Natural killer cell (primary cell): ENCODE results near the gene CKB. TPM values are rescaled to one million over a fixed set of nuclear protein-coding genes. Genes with fewer than 3 reads are reported as not detected.

Source experiments
- ATAC-seq, 3 donors: fragments of 150-1000 bp in 2 of 3; fragments of 200-7000 bp in 1 of 3; cut with Tn5 transposase; 1 replicate in 1 of 3; 2 replicates in 2 of 3; pipeline ENCODE4 v1.10.0; 2021; ENCODE audit warnings: mild to moderate bottlenecking in 2 of 3, moderate library complexity in 2 of 3
- DNase-seq, 2 donors: peaks; one replicate each; pipeline versions ENCODE4 v3.0.0 to v3.0.0-alpha.2; 2013 to 2021; ENCODE audit warnings: mixed read lengths in 1 of 2
- H3K27ac ChIP-seq: one replicate; pipeline ENCODE4 v1.5.1; 2013; ENCODE audit warnings: mild to moderate bottlenecking, low read length
- H3K27me3 ChIP-seq: one replicate; pipeline ENCODE4 v1.6.1; 2013; ENCODE audit warnings: low read length; ENCODE audit not compliant: control insufficient read depth, insufficient read depth
- H3K36me3 ChIP-seq: one replicate; pipeline ENCODE4 v1.6.1; 2013; ENCODE audit warnings: low read length; ENCODE audit not compliant: control insufficient read depth, insufficient read depth
- H3K4me1 ChIP-seq: one replicate; pipeline ENCODE4 v1.6.1; 2013; ENCODE audit warnings: low read length; ENCODE audit not compliant: control insufficient read depth, insufficient read depth
- H3K4me3 ChIP-seq: one replicate; pipeline ENCODE4 v1.5.1; 2013; ENCODE audit warnings: low read length
- H3K9me3 ChIP-seq: one replicate; pipeline ENCODE4 v1.6.1; 2013; ENCODE audit warnings: low read length; ENCODE audit not compliant: control insufficient read depth, insufficient read depth
- H3K27ac Mint-ChIP-seq, 2 donors: one replicate each; pipeline ENCODE4 v1.8.0; 2022; ENCODE audit warnings: mild to moderate bottlenecking in 2 of 2, mixed read lengths in 2 of 2, moderate library complexity in 1 of 2
- H3K27me3 Mint-ChIP-seq, 2 donors: one replicate each; pipeline ENCODE4 v1.8.0; 2022; ENCODE audit warnings: low read depth in 2 of 2, mixed read lengths in 2 of 2
- H3K36me3 Mint-ChIP-seq: one replicate; pipeline ENCODE4 v1.8.0; 2022; ENCODE audit warnings: mixed read lengths
- H3K4me1 Mint-ChIP-seq, 2 donors: one replicate each; pipeline ENCODE4 v1.8.0; 2022; ENCODE audit warnings: mixed read lengths in 2 of 2
- H3K4me3 Mint-ChIP-seq: one replicate; pipeline ENCODE4 v1.8.0; 2022; ENCODE audit warnings: mild to moderate bottlenecking, moderate library complexity, mixed read lengths
- H3K9me3 Mint-ChIP-seq, 2 donors: one replicate each; pipeline ENCODE4 v1.8.0; 2022; ENCODE audit warnings: mixed read lengths in 2 of 2
- WGBS: methylation state at CpG from one replicate; pipeline ENCODE4 v1.1.7; 2013; ENCODE audit warnings: missing lambda C conversion rate; ENCODE audit not compliant: insufficient coverage; 5-methylcytosine and 5-hydroxymethylcytosine counted together
- intact Hi-C: fragments of 100-400 bp; cut with micrococcal nuclease; formaldehyde crosslinking; loops from one replicate; pipeline ENCODE4 v1.14.2; 2022
- total RNA-seq, 4 donors: library from RNA; stranded (reverse); fragments of 120-200 nt in 1 of 4; gene quantifications; one replicate each; pipeline versions ENCODE4 v1.2.3 to v1.2.4, GENCODE V29; 2013 to 2022
- TF ChIP-seq, protein P1 (sequence below): fragments of 200-600 bp; IDR thresholded peaks from one replicate; pipeline ENCODE4 v1.8.0; 2022; ENCODE audit warnings: antibody characterized with exemption

The CKB gene
- total RNA-seq, 3 donors from 2014 or later (not counting 1 experiment from before 2014, with no cell fraction given): 4.0 to 37.4 (median 9.0) TPM

DNA sequence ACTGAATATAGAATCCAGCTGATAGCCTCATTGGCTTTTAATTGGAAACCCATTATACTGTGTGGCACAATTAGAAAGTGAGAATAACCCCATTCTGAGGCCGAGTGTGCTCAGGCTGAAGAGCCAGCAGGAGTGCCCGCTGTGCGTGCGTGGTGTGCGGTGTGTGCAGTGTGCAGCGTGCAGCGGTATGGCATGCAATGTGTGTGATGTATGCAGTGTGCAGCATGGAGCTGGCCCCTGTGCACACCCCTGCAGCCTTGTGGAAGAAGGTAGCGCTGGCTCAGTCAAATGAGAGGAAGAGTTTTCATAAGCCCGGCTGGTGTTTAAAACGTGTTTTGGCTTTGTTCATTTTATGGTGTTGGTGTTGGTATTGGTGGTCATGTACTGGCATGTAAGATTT lies 22.9 kb downstream of the CKB start:
- no peak for DNase-seq
- no peaks in the 10 kb centered on the region for H3K9me3 ChIP-seq
- no peak overlapping the region for H3K4me3 Mint-ChIP-seq
- no peaks in the 10 kb centered on the region for H3K36me3 Mint-ChIP-seq
- H3K4me1 ChIP-seq: no peaks in the 10 kb centered on the region
- intact Hi-C loops: loop anchor here (1.0 kb wide), 1 partner anchor 47 kb away; no protein-coding TSS in a partner anchor
- no peak overlapping the region for H3K4me3 ChIP-seq
- no peak overlapping the region for H3K27ac Mint-ChIP-seq
- no peaks in the 10 kb centered on the region for H3K27me3 Mint-ChIP-seq
- WGBS: 88% methylated on average over 9 of the region's 10 CpGs
- H3K36me3 ChIP-seq: peaks cover 53% of the 10 kb centered on the region
- no peaks in the 10 kb centered on the region for H3K27me3 ChIP-seq
- no peak overlapping the region for H3K27ac ChIP-seq
- no peaks in the 10 kb centered on the region for H3K9me3 Mint-ChIP-seq
- TF ChIP-seq, protein P1, sequence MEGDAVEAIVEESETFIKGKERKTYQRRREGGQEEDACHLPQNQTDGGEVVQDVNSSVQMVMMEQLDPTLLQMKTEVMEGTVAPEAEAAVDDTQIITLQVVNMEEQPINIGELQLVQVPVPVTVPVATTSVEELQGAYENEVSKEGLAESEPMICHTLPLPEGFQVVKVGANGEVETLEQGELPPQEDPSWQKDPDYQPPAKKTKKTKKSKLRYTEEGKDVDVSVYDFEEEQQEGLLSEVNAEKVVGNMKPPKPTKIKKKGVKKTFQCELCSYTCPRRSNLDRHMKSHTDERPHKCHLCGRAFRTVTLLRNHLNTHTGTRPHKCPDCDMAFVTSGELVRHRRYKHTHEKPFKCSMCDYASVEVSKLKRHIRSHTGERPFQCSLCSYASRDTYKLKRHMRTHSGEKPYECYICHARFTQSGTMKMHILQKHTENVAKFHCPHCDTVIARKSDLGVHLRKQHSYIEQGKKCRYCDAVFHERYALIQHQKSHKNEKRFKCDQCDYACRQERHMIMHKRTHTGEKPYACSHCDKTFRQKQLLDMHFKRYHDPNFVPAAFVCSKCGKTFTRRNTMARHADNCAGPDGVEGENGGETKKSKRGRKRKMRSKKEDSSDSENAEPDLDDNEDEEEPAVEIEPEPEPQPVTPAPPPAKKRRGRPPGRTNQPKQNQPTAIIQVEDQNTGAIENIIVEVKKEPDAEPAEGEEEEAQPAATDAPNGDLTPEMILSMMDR: no peak
- H3K4me1 Mint-ChIP-seq: peaks cover 9 to 16% of the 10 kb centered on the region in 2 donors
- peak in 1 of 3 donors; percentile 28 for ATAC-seq

DNA sequence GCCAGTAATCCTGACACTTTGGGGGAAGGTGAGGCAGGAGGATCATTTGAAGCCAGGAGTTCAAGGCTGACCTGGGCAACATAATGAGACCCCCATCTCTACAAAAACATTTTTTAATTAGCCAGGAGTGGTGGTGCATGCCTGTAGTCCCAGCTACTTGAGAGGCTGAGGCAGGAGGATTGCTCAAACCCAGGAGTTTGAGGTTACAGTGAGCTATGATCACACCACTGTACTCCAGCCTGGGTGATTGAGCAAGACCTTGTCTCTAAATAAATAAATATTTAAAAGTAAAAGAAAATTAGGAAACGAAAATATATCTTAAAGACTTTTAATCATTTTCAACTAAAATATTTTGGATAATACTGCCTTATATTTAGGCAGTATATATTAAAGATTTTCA lies 25.9 kb downstream of the CKB start:
- ATAC-seq (no peak), DNase-seq (no peak)
- Mint-ChIP-seq H3K27me3 (no peaks in the 10 kb centered on the region), H3K4me3 (no peak overlapping the region), H3K36me3 (peaks cover under 1% of the 10 kb centered on the region), H3K9me3 (no peaks in the 10 kb centered on the region), H3K4me1 (peaks cover 9 to 16% of the 10 kb centered on the region in 2 donors), H3K27ac (no peak overlapping the region)
- Histone ChIP-seq H3K27me3 (no peaks in the 10 kb centered on the region), H3K4me3 (no peak overlapping the region), H3K36me3 (peaks cover 45% of the 10 kb centered on the region), H3K27ac (no peak overlapping the region), H3K9me3 (no peaks in the 10 kb centered on the region), H3K4me1 (no peaks in the 10 kb centered on the region)
- no CpG with 5 or more reads among the region's 1 CpG for WGBS
- intact Hi-C loops: no loop called here
- TF ChIP-seq, protein P1: no peak

DNA sequence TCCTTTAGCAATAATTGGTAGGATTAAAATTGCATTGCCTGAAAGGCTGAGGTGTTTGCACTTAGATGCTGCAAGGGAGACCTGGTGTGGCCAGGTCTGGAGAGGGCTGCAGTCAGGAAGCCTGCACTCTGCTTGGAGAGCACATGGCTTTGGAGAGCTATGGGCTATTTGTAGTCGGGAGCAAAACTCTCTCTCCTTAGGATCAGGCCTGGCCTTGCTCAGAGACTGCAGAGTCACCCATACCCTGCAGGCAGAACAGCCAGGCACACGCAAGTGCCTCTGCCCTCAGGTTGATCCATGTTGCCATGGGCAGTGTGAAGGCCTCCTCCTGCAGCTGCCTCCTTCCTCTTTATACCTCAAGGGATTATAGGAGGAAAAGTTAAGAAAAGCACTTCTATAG lies 26.8 kb downstream of the CKB start:
- peaks cover 9 to 10% of the 10 kb centered on the region in 2 donors for H3K4me1 Mint-ChIP-seq
- intact Hi-C loops: no loop called here
- peaks cover 44% of the 10 kb centered on the region for H3K36me3 ChIP-seq

More for the DNA sequence above, 26.8 kb downstream of the CKB start:
- no peaks in the 10 kb centered on the region for H3K4me1 ChIP-seq
- no peaks in the 10 kb centered on the region for H3K9me3 ChIP-seq
- H3K4me3 ChIP-seq: no peak overlapping the region
- H3K9me3 Mint-ChIP-seq: no peaks in the 10 kb centered on the region
- 97% methylated on average over 2 of the region's 2 CpGs for WGBS
- no peaks in the 10 kb centered on the region for H3K27me3 ChIP-seq
- no peaks in the 10 kb centered on the region for H3K27me3 Mint-ChIP-seq
- no peak overlapping the region for H3K27ac ChIP-seq
- TF ChIP-seq, protein P1: no peak
- peaks cover 10% of the 10 kb centered on the region for H3K36me3 Mint-ChIP-seq
- DNase-seq: no peak
- ATAC-seq: no peak
- H3K27ac Mint-ChIP-seq: no peak overlapping the region
- no peak overlapping the region for H3K4me3 Mint-ChIP-seq
